Stomach (tissue), 4 donors: ENCODE data around the gene STOX1.

Experiments used
- POLR2A ChIP-seq, 4 donors: fragments of 450-650 bp; IDR thresholded peaks; one replicate each; pipeline ENCODE4 v1.6.1; 2016; ENCODE audit warnings: antibody characterized with exemption in 4 of 4, control low read depth in 2 of 4, mild to moderate bottlenecking in 1 of 4, moderate library complexity in 1 of 4
- POLR2AphosphoS5 ChIP-seq, 3 donors: sonication (generic); formaldehyde crosslinking; IDR thresholded peaks; one replicate each; pipeline ENCODE4 v1.6.1; 2016; ENCODE audit warnings: antibody characterized with exemption in 3 of 3
- TF ChIP-seq, protein P1 (sequence below), 7 experiments: fragments of 450-650 bp in 4 of 7; fragments of 200-600 bp in 3 of 7; sonication (generic) in 3 of 7; IDR thresholded peaks; one replicate each; pipeline ENCODE4 v1.5.1; 2016 to 2019; ENCODE audit warnings: antibody characterized with exemption in 7 of 7, control low read depth in 2 of 7, mild to moderate bottlenecking in 1 of 7

DNA sequence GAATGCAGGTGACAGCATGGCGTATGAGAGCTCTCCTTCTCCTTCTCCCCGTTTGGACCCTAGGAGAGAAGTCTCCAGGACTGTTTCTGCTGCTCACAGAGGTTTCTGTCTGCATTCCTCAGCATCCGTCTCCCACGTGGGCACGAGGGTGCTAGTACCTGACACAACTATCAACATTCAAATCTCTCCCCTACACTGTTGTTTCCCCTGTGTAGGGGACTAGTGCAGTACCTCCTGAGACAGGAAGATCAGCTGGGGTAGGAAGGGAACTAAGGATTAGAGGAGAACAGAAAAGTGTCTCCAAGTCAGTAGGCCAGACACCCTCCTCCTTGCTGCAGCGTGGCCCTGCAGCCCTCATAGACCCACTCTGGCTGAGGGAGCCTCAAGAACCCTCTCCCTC lies 29.0 kb downstream of the STOX1 start:
- TF ChIP-seq POLR2A (IDR thresholded peaks at IDR 0.05) (no peak), POLR2AphosphoS5 (IDR thresholded peaks at IDR 0.05) (no peak)
- TF ChIP-seq, protein P1, sequence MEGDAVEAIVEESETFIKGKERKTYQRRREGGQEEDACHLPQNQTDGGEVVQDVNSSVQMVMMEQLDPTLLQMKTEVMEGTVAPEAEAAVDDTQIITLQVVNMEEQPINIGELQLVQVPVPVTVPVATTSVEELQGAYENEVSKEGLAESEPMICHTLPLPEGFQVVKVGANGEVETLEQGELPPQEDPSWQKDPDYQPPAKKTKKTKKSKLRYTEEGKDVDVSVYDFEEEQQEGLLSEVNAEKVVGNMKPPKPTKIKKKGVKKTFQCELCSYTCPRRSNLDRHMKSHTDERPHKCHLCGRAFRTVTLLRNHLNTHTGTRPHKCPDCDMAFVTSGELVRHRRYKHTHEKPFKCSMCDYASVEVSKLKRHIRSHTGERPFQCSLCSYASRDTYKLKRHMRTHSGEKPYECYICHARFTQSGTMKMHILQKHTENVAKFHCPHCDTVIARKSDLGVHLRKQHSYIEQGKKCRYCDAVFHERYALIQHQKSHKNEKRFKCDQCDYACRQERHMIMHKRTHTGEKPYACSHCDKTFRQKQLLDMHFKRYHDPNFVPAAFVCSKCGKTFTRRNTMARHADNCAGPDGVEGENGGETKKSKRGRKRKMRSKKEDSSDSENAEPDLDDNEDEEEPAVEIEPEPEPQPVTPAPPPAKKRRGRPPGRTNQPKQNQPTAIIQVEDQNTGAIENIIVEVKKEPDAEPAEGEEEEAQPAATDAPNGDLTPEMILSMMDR (IDR thresholded peaks at IDR 0.05), result no peak
